Effector memory CD8-positive, alpha-beta T cell (primary cell): ENCODE data around the gene WWP2.

ENCODE experiments used
- ATAC-seq: fragments of 150-1000 bp; cut with Tn5 transposase; replicated peaks from 2 replicates; pipeline ENCODE4 v1.10.0; 2021; ENCODE audit warnings: mild to moderate bottlenecking, moderate library complexity
- DNase-seq, 3 experiments: peaks; one replicate each; pipeline ENCODE4 v3.0.0; 2021
- H3K27ac Mint-ChIP-seq, 2 donors: one replicate each; pipeline ENCODE4 v1.8.0; 2022; ENCODE audit warnings: mild to moderate bottlenecking in 2 of 2, mixed read lengths in 2 of 2, moderate library complexity in 2 of 2
- H3K27me3 Mint-ChIP-seq, 2 donors: one replicate each; pipeline ENCODE4 v1.8.0; 2022; ENCODE audit warnings: mixed read lengths in 2 of 2
- H3K36me3 Mint-ChIP-seq: one replicate; pipeline ENCODE4 v1.8.0; 2022; ENCODE audit warnings: mild to moderate bottlenecking, moderate library complexity, mixed read lengths; ENCODE audit not compliant: insufficient read depth
- H3K4me1 Mint-ChIP-seq, 2 donors: one replicate each; pipeline ENCODE4 v1.8.0; 2022; ENCODE audit warnings: low read depth in 2 of 2, mixed read lengths in 2 of 2
- H3K4me3 Mint-ChIP-seq, 2 donors: one replicate each; pipeline ENCODE4 v1.8.0; 2022; ENCODE audit warnings: mild to moderate bottlenecking in 2 of 2, mixed read lengths in 2 of 2, moderate library complexity in 2 of 2
- H3K9me3 Mint-ChIP-seq, 2 donors: one replicate each; pipeline ENCODE4 v1.8.0; 2022; ENCODE audit warnings: mixed read lengths in 2 of 2

The WWP2 gene

GRCh38 chr16:69890114-69890891 lies 128.2 kb downstream of the WWP2 start:
- H3K27ac Mint-ChIP-seq, result peak overlapping the region in 1 of 2 donors; percentile 72
- H3K4me3 Mint-ChIP-seq, result no peak overlapping the region
- H3K36me3 Mint-ChIP-seq, result peaks cover 11% of the 10 kb centered on the region
- H3K4me1 Mint-ChIP-seq, result peaks cover 9 to 10% of the 10 kb centered on the region in 2 donors
- ATAC-seq (no peak), DNase-seq (no peak)
- H3K27me3 Mint-ChIP-seq, result no peaks in the 10 kb centered on the region
- H3K9me3 Mint-ChIP-seq, result no peaks in the 10 kb centered on the region

DNA sequence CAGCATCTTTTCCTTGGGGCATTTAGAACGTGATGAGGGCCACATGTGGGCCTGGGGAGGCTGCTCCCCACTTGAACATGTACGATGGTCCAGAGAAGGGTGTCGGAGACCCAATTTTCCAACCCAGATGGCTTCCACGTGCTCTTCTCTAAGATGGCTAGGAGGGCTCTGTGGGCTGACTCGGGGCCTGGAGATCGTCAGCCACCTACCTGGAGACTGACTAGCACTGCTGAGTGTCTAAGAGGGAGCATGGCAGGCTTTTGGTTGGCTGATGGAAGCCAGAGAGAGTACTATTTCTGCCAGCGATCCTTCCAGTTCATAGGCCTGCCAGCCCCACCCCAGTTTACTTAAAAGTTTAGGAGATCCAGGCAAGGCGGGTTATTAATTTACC lies 128.8 kb downstream of the WWP2 start:
- DNase-seq (no peak), ATAC-seq (no peak)
- no peak overlapping the region for H3K4me3 Mint-ChIP-seq
- peaks cover 4 to 6% of the 10 kb centered on the region in 2 donors for H3K4me1 Mint-ChIP-seq
- peaks cover 11% of the 10 kb centered on the region for H3K36me3 Mint-ChIP-seq
- no peaks in the 10 kb centered on the region for H3K27me3 Mint-ChIP-seq
- H3K9me3 Mint-ChIP-seq, result no peaks in the 10 kb centered on the region
- H3K27ac Mint-ChIP-seq, result peak overlapping the region in 1 of 2 donors; percentile 72

GRCh38 chr16:69892378-69892777 lies 130.2 kb downstream of the WWP2 start:
- peak overlapping the region in 1 of 2 donors; percentile 47 for H3K27ac Mint-ChIP-seq
- H3K4me3 Mint-ChIP-seq, result no peak overlapping the region
- no peaks in the 10 kb centered on the region for H3K9me3 Mint-ChIP-seq
- ATAC-seq, result no peak
- H3K4me1 Mint-ChIP-seq, result peaks cover 4 to 6% of the 10 kb centered on the region in 2 donors
- no peak for DNase-seq
- H3K27me3 Mint-ChIP-seq, result no peaks in the 10 kb centered on the region
- H3K36me3 Mint-ChIP-seq, result peaks cover 12% of the 10 kb centered on the region

DNA sequence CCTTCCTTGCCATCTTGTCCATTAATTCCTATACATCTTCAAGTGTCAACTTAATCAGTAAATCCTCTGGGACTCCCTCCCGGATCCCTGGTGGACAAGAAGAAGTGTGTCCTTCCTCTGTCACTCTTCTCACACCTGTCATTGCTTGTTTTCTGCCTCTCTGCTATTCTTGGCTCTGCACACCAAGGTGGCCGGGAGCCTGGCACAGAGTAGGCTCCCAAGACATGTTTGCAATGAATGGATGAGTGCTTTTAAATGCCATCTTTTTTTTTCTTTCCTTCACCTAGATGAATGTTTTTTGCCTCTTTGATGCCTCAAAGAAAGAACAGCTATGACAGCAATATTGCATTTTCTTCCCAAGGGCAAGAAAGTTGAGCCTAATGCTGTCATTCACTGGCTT lies 131.0 kb downstream of the WWP2 start:
- H3K27ac Mint-ChIP-seq, result no peak overlapping the region
- H3K4me1 Mint-ChIP-seq, result peaks cover 2 to 6% of the 10 kb centered on the region in 2 donors
- H3K4me3 Mint-ChIP-seq, result no peak overlapping the region
- peaks cover 19% of the 10 kb centered on the region for H3K36me3 Mint-ChIP-seq
- DNase-seq (no peak), ATAC-seq (no peak)
- H3K9me3 Mint-ChIP-seq, result no peaks in the 10 kb centered on the region
- H3K27me3 Mint-ChIP-seq, result no peaks in the 10 kb centered on the region

DNA sequence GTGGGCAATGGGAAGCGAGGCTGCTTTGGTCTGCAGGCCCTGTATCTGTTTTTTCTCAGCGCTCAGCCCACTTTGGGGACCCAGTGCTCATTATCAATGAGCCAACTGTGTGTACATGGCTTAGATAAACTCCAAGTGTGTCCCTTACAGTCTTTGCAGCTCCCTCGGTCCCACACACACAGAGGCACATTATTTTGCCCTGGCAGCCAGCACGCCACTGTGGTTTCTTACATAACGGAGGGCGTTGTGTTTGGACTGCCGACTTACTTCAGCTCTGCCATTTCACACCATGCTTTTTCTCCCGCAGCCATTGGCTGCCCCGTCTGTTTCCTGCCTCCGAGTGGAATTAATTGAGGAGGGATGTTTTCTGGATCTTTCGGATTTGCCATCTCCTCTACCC lies 132.5 kb downstream of the WWP2 start:
- Mint-ChIP-seq H3K27ac (peak overlapping the region in 1 of 2 donors; percentile 57), H3K4me1 (peaks cover 2 to 6% of the 10 kb centered on the region in 2 donors), H3K4me3 (no peak overlapping the region), H3K27me3 (no peaks in the 10 kb centered on the region), H3K36me3 (peaks cover 23% of the 10 kb centered on the region), H3K9me3 (no peaks in the 10 kb centered on the region)
- ATAC-seq (no peak), DNase-seq (no peak)

GRCh38 chr16:69903865-69904415 lies 141.8 kb downstream of the WWP2 start:
- H3K36me3 Mint-ChIP-seq, result peaks cover 48% of the 10 kb centered on the region
- no peak overlapping the region for H3K4me3 Mint-ChIP-seq
- no peak for ATAC-seq
- no peaks in the 10 kb centered on the region for H3K9me3 Mint-ChIP-seq
- no peaks in the 10 kb centered on the region for H3K27me3 Mint-ChIP-seq
- H3K27ac Mint-ChIP-seq, result no peak overlapping the region
- peaks cover 0 to 10% of the 10 kb centered on the region in 2 donors for H3K4me1 Mint-ChIP-seq
- no peak for DNase-seq

GRCh38 chr16:69904495-69905170 lies 142.5 kb downstream of the WWP2 start:
- Mint-ChIP-seq H3K9me3 (no peaks in the 10 kb centered on the region), H3K4me1 (peaks cover 0 to 10% of the 10 kb centered on the region in 2 donors), H3K4me3 (no peak overlapping the region), H3K27me3 (no peaks in the 10 kb centered on the region), H3K27ac (peak overlapping the region in 1 of 2 donors; percentile 29), H3K36me3 (peaks cover 49% of the 10 kb centered on the region)
- no peak for ATAC-seq
- DNase-seq, result no peak

- ATAC-seq (no peak), DNase-seq (no peak)
- H3K36me3 Mint-ChIP-seq, result peaks cover 44% of the 10 kb centered on the region
- H3K27me3 Mint-ChIP-seq, result no peaks in the 10 kb centered on the region
- H3K4me3 Mint-ChIP-seq, result no peak overlapping the region
- H3K27ac Mint-ChIP-seq, result peak overlapping the region in 1 of 2 donors; percentile 29
- H3K9me3 Mint-ChIP-seq, result no peaks in the 10 kb centered on the region
- H3K4me1 Mint-ChIP-seq, result peaks cover 0 to 10% of the 10 kb centered on the region in 2 donors
These were observed 143.0 kb downstream of the WWP2 start for GRCh38 chr16:69905171-69905555.

DNA sequence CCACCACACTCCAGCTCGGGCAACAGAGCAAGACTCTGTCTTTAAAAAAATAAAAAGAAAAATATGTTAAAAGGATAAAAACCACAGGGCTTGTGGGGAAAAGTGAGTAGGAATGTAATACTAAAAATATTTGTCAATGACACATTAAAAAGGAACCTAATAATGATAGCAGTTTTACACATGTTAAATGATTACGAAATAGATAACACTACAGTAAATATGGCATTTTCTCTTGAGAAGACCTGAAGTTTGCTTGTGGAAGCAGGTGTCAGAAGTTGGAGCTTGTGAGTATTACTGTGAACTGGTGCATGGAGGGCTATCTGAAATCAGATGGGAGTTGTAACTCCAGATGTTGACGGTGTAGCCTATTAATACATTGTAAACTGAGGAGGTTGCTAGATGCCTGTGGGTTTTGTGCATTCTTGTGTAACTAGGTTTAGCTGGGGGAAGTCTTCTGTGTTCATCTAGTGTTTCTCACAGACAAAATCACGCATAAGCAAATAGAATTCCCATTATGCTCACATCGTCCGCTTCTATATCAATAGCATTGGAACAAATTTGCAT lies 144.8 kb downstream of the WWP2 start:
- H3K4me1 Mint-ChIP-seq, result peaks cover 0 to 9% of the 10 kb centered on the region in 2 donors
- no peak overlapping the region for H3K27ac Mint-ChIP-seq
- no peaks in the 10 kb centered on the region for H3K27me3 Mint-ChIP-seq
- no peak for ATAC-seq
- H3K9me3 Mint-ChIP-seq, result no peaks in the 10 kb centered on the region
- peaks cover 42% of the 10 kb centered on the region for H3K36me3 Mint-ChIP-seq
- H3K4me3 Mint-ChIP-seq, result no peak overlapping the region
- no peak for DNase-seq

GRCh38 chr16:69909043-69909442 lies 146.9 kb downstream of the WWP2 start:
- no peak overlapping the region for H3K27ac Mint-ChIP-seq
- no peaks in the 10 kb centered on the region for H3K4me1 Mint-ChIP-seq
- peaks cover 38% of the 10 kb centered on the region for H3K36me3 Mint-ChIP-seq
- no peak for DNase-seq
- H3K4me3 Mint-ChIP-seq, result no peak overlapping the region
- H3K9me3 Mint-ChIP-seq, result no peaks in the 10 kb centered on the region
- H3K27me3 Mint-ChIP-seq, result no peaks in the 10 kb centered on the region
- ATAC-seq, result no peak

DNA sequence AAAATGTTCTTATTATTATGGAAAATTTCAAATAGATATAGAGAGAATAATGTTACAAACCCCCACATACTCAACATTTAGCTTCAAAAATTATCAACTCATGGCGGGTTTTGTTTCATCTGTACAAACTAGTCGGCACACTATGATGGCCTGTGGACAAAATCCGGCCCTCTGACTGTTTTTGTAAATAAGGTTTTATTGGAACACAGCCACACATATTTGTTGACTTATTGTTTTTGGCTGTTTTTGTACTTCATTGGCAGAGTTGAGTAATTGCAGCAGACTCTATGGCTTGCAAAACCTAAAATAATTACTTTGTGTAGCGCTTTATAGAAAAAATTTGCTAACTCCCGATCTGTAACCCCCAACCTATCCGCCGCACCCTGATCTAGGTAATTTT lies 147.6 kb downstream of the WWP2 start:
- Mint-ChIP-seq H3K27me3 (no peaks in the 10 kb centered on the region), H3K36me3 (peaks cover 38% of the 10 kb centered on the region), H3K4me1 (no peaks in the 10 kb centered on the region), H3K4me3 (no peak overlapping the region), H3K27ac (no peak overlapping the region), H3K9me3 (no peaks in the 10 kb centered on the region)
- no peak for DNase-seq
- no peak for ATAC-seq

DNA sequence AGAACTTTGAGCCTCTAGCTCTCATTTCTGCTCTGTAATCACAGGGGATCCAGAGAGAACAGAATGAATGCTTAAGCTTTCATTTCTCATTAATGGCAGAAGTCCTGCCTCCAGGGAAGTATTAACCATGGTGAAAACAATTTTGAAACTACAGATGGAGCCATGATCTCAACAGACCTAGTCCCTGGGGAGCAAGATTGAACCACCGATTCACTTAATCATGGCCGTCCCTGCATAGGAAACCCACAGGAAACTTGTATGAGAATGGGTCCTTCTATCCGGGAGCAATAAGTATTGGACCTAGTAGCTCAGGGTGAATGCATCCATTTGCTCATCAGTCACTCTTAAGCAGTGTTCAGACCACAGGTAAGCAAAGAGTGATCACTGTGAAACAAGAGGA lies 148.8 kb downstream of the WWP2 start:
- DNase-seq (no peak), ATAC-seq (no peak)
- H3K27me3 Mint-ChIP-seq, result no peaks in the 10 kb centered on the region
- H3K4me1 Mint-ChIP-seq, result no peaks in the 10 kb centered on the region
- peaks cover 39% of the 10 kb centered on the region for H3K36me3 Mint-ChIP-seq
- no peak overlapping the region for H3K4me3 Mint-ChIP-seq
- no peaks in the 10 kb centered on the region for H3K9me3 Mint-ChIP-seq
- H3K27ac Mint-ChIP-seq, result no peak overlapping the region

DNA sequence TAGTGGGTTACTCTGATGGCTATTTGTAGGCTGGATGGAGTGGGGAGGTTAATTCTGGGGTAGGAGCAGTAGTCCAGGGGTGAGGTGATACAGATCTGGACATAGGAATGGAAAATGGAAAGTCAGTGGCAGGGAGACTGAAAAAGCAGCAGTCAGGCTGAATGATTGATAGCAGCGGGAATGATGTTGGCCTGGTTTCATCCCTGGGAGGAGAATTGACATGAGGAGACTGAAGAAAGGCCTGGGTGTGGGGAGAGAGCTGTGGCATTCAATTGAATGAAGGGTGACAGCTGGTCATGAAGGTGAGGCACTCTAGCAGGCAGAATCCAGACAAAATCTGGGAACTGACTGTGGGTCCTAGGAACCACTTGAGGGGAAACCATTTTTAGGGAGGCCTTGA lies 154.3 kb downstream of the WWP2 start:
- peaks cover under 1 to 4% of the 10 kb centered on the region in 2 donors for H3K4me1 Mint-ChIP-seq
- H3K36me3 Mint-ChIP-seq, result peaks cover 20% of the 10 kb centered on the region
- H3K27ac Mint-ChIP-seq, result peak overlapping the region; percentile 10 to 70
- H3K4me3 Mint-ChIP-seq, result no peak overlapping the region
- H3K9me3 Mint-ChIP-seq, result no peaks in the 10 kb centered on the region
- ATAC-seq, result no peak
- no peaks in the 10 kb centered on the region for H3K27me3 Mint-ChIP-seq
- no peak for DNase-seq
